DND-41 (cell line): ENCODE data around the gene PRRC2A.

Experiments
- ATAC-seq: fragments of 200-7000 bp; cut with Tn5 transposase; 3 replicates; pipeline ENCODE4 v1.9.1; 2021; ENCODE audit warnings: low read depth; ENCODE audit not compliant: insufficient read depth
- DNase-seq: peaks from one replicate; pipeline ENCODE4 v3.0.0-alpha.2; 2020
- H2AFZ ChIP-seq: 2 replicates; pipeline ENCODE4 v1.6.0; 2012; ENCODE audit warnings: low read depth, low read length
- H3K27ac ChIP-seq: 2 replicates; pipeline ENCODE4 v1.5.1; 2012; ENCODE audit warnings: low read length, inconsistent platforms
- H3K27me3 ChIP-seq: fragments of 200-600 bp; sonication (generic); 2 replicates; pipeline ENCODE4 v1.6.0; 2012; ENCODE audit warnings: low read length, mild to moderate bottlenecking, inconsistent platforms; ENCODE audit not compliant: insufficient read depth, poor library complexity
- H3K36me3 ChIP-seq: 2 replicates; pipeline ENCODE4 v1.5.1; 2012; ENCODE audit warnings: low read length, inconsistent platforms; ENCODE audit not compliant: insufficient read depth
- H3K4me1 ChIP-seq: 2 replicates; pipeline ENCODE4 v1.5.1; 2012; ENCODE audit warnings: mild to moderate bottlenecking, low read length; ENCODE audit not compliant: insufficient read depth
- H3K4me2 ChIP-seq: 2 replicates; pipeline ENCODE4 v1.6.0; 2012; ENCODE audit warnings: mild to moderate bottlenecking, moderate library complexity, low read length, inconsistent platforms; ENCODE audit not compliant: insufficient read depth
- H3K4me3 ChIP-seq, 2 experiments: fragments of 200-600 bp in 1 of 2; shearing (Covaris generic) in 1 of 2; 2 replicates each; pipeline ENCODE4 v1.5.1; 2012 to 2016; ENCODE audit warnings: inconsistent platforms in 2 of 2, low read length in 2 of 2, mild to moderate bottlenecking in 2 of 2, low read depth in 1 of 2, moderate library complexity in 1 of 2
- H3K79me2 ChIP-seq: 2 replicates; pipeline ENCODE4 v1.6.0; 2012; ENCODE audit warnings: low read length, inconsistent platforms; ENCODE audit not compliant: insufficient read depth
- H3K9ac ChIP-seq: 2 replicates; pipeline ENCODE4 v1.6.0; 2012; ENCODE audit warnings: low read depth, mild to moderate bottlenecking, inconsistent platforms, low read length, moderate library complexity
- H3K9me3 ChIP-seq: 2 replicates; pipeline ENCODE4 v1.5.1; 2012; ENCODE audit warnings: low read length, moderate library complexity, mild to moderate bottlenecking, inconsistent platforms; ENCODE audit not compliant: insufficient read depth, severe bottlenecking
- H4K20me1 ChIP-seq: 2 replicates; pipeline ENCODE4 v1.6.0; 2012; ENCODE audit warnings: low read length; ENCODE audit not compliant: insufficient read depth
- EZH2 ChIP-seq: IDR thresholded peaks from 3 replicates; pipeline ENCODE4 v1.6.1; 2012; ENCODE audit warnings: borderline replicate concordance, low read depth, mild to moderate bottlenecking, moderate library complexity, low read length, inconsistent platforms; ENCODE audit not compliant: severe bottlenecking
- TF ChIP-seq, protein P1 (sequence below): IDR thresholded peaks from 2 replicates; pipeline ENCODE4 v1.5.1; 2012; ENCODE audit warnings: borderline replicate concordance, low read length, moderate library complexity, mild to moderate bottlenecking; ENCODE audit not compliant: poor library complexity, severe bottlenecking; ENCODE audit errors: extremely low read depth

PRRC2A gene

DNA sequence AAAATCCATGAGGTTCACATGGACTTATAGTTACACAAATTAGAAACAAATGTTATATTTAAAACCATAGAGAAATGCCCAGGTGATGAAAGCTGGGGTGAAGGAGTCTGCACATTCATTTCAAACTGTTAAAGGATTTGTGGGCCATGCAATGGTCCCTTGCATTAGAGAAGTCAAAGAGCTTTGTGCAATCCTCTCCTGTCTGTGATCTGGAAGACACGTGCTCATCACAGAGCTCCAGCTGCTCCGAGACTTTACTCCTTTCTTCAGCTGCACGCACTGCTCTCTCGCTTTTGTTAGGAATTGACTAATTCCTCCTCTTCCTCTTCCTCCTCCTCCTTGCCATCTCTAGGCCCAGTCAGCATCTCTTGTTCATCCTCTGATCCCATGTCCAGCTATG, 9.5 kb upstream of the PRRC2A start:
- TF ChIP-seq, protein P1, sequence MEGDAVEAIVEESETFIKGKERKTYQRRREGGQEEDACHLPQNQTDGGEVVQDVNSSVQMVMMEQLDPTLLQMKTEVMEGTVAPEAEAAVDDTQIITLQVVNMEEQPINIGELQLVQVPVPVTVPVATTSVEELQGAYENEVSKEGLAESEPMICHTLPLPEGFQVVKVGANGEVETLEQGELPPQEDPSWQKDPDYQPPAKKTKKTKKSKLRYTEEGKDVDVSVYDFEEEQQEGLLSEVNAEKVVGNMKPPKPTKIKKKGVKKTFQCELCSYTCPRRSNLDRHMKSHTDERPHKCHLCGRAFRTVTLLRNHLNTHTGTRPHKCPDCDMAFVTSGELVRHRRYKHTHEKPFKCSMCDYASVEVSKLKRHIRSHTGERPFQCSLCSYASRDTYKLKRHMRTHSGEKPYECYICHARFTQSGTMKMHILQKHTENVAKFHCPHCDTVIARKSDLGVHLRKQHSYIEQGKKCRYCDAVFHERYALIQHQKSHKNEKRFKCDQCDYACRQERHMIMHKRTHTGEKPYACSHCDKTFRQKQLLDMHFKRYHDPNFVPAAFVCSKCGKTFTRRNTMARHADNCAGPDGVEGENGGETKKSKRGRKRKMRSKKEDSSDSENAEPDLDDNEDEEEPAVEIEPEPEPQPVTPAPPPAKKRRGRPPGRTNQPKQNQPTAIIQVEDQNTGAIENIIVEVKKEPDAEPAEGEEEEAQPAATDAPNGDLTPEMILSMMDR = no peak
- no peak for TF ChIP-seq EZH2
- H2AFZ ChIP-seq = no peak overlapping the region
- no peaks in the 10 kb centered on the region for H4K20me1 ChIP-seq
- peaks cover 19% of the 10 kb centered on the region for H3K4me1 ChIP-seq
- no peak overlapping the region for H3K27ac ChIP-seq
- H3K79me2 ChIP-seq = peaks cover 7% of the 10 kb centered on the region
- no peak for ATAC-seq
- H3K9me3 ChIP-seq = no peaks in the 10 kb centered on the region
- H3K27me3 ChIP-seq = no peaks in the 10 kb centered on the region
- no peak overlapping the region for H3K4me2 ChIP-seq
- H3K36me3 ChIP-seq = no peaks in the 10 kb centered on the region
- no peak overlapping the region for H3K4me3 ChIP-seq
- H3K9ac ChIP-seq = no peak overlapping the region
- DNase-seq = no peak

DNA sequence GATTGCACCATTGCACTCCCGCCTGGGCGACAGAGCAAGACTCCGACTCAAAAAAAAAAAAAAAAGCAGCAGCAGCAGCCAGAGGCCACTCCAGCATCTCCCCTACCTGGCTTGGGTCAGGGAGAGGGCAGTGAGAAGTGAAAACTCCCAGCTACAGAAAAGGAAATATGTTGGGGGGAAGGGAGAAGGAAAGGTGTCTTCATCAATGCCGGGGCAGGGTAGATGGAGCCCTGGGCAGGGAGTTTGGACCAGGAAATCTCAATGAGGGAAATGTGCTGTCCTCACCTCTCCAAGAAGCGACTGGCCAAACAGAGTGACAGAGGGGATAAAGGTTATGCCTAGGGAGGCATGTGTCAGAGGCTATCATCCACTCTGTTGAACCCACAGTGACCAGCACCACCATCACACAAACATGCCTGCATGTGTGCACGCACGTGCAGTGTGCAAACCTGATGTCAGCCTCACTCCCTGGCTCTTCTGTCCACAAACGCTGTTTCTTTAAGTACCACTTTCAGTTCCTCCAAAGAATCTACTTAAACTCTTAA, 6.4 kb upstream of the PRRC2A start:
- Histone ChIP-seq H3K4me1 (peaks cover 34% of the 10 kb centered on the region), H3K27me3 (no peaks in the 10 kb centered on the region), H3K4me2 (no peak overlapping the region), H3K27ac (no peak overlapping the region), H4K20me1 (no peaks in the 10 kb centered on the region), H3K36me3 (no peaks in the 10 kb centered on the region), H3K9me3 (no peaks in the 10 kb centered on the region), H3K79me2 (peaks cover 15% of the 10 kb centered on the region), H3K9ac (no peak overlapping the region), H3K4me3 (no peak overlapping the region), H2AFZ (no peak overlapping the region)
- DNase-seq = no peak
- no peak for TF ChIP-seq EZH2
- TF ChIP-seq, protein P1 = no peak
- no peak for ATAC-seq

DNA sequence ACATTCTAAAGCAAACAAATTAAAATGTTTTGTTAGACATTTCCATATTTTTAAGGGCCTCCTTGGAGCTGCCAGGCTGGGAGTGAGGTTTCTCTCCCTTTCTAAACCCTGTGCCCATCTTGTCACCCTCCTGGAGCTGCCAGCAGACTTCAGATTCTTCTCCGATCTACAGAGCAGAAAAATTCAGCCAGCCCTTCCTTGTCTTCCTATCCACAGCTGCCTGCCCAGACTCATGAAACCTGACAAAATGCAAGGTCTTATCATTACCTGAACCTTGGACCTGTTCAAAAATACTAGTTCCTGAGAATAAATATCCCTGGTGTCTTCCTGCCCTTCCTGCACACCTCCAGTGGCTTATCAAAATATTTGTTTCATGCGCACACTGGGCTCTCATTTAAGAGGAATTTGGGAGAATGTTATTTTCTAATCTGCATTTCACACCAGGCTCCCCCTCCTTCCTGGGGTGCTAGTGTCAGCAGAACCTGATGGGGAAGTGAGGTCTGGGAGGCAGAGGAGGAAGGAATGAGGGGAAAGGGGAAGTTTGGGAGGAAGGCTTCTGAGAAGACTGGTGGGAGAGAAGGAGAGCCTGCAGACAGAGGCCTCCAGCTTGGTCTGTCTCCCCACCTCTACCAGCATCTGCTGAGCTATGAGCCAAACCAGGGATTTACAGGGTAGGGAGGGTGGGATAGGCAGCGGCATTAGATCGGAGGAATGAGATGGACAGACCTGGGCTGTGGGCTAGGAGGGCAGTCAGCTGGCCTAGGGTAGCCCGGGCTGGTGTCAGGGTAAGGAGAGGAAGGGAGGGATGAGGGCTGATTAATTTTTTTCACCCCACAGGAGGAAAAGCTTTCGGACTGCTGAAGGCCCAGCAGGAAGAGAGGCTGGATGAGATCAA, 5.6 kb upstream of the PRRC2A start, which contains the start of gene AIF1:
Gene AIF1 (plus strand): TSS at position 551 of the 895 bp plus-strand sequence. CDS start 96 bp downstream, at position 647.
- H3K9me3 ChIP-seq = no peaks in the 10 kb centered on the region
- no peaks in the 10 kb centered on the region for H4K20me1 ChIP-seq
- peak within 1 kb of the TSS; percentile 75 for H3K9ac ChIP-seq
- peaks cover 19% of the 10 kb centered on the region for H3K79me2 ChIP-seq
- H3K4me3 ChIP-seq = peak within 1 kb of the TSS; percentile 14 to 64; a peak in 3 of 4 replicates
- DNase-seq (no peak), ATAC-seq (no peak)
- peaks cover 40% of the 10 kb centered on the region for H3K4me1 ChIP-seq
- H3K36me3 ChIP-seq = no peaks in the 10 kb centered on the region
- H3K27me3 ChIP-seq = no peaks in the 10 kb centered on the region
- peak within 1 kb of the TSS; percentile 71 for H3K4me2 ChIP-seq
- TF ChIP-seq EZH2 = no peak
- TF ChIP-seq, protein P1 = no peak
- H3K27ac ChIP-seq = peak within 1 kb of the TSS; percentile 95
- H2AFZ ChIP-seq = peak within 1 kb of the TSS; percentile 74
